Brain microvascular endothelial cell (primary cell): Measurements from ENCODE around the gene POLR3F.
"Not testable (repeated sequence)": the region's sequence is repeated elsewhere in the genome, so short reads cannot be mapped to it uniquely, and the experiment has no call there.

ENCODE experiments used
- DNase-seq: peaks from one replicate; pipeline ENCODE4 v3.0.0-alpha.2; 2020
- H3K27ac ChIP-seq: fragments of 250-450 bp; sonication (Bioruptor Pico); 2 replicates; pipeline ENCODE4 v1.5.1; 2020; ENCODE audit warnings: mild to moderate bottlenecking, moderate library complexity
- H3K27me3 ChIP-seq: fragments of 250-450 bp; sonication (Bioruptor Pico); replicated peaks from 2 replicates; pipeline ENCODE4 v1.5.1; 2020; ENCODE audit warnings: mild to moderate bottlenecking
- H3K36me3 ChIP-seq: fragments of 250-450 bp; sonication (Bioruptor Pico); replicated peaks from 2 replicates; pipeline ENCODE4 v1.5.1; 2020; ENCODE audit warnings: mild to moderate bottlenecking
- H3K4me3 ChIP-seq: 2 replicates; pipeline ENCODE4 v1.5.1; 2011; ENCODE audit warnings: low read depth, mild to moderate bottlenecking, control low read depth, low read length, moderate library complexity
- in situ Hi-C: cut with HindIII; loops from 2 replicates; pipeline ENCODE4 v1.10.0; 2017; ENCODE audit warnings: low sequenced_read_pairs, low pct_ligation_motif_present
- TF ChIP-seq, protein P1 (sequence below): IDR thresholded peaks from 2 replicates; pipeline ENCODE4 v1.5.1; 2011; ENCODE audit warnings: low read depth, mild to moderate bottlenecking, moderate library complexity, low read length, control low read depth, inconsistent platforms; ENCODE audit errors: missing control alignments

Gene POLR3F

DNA sequence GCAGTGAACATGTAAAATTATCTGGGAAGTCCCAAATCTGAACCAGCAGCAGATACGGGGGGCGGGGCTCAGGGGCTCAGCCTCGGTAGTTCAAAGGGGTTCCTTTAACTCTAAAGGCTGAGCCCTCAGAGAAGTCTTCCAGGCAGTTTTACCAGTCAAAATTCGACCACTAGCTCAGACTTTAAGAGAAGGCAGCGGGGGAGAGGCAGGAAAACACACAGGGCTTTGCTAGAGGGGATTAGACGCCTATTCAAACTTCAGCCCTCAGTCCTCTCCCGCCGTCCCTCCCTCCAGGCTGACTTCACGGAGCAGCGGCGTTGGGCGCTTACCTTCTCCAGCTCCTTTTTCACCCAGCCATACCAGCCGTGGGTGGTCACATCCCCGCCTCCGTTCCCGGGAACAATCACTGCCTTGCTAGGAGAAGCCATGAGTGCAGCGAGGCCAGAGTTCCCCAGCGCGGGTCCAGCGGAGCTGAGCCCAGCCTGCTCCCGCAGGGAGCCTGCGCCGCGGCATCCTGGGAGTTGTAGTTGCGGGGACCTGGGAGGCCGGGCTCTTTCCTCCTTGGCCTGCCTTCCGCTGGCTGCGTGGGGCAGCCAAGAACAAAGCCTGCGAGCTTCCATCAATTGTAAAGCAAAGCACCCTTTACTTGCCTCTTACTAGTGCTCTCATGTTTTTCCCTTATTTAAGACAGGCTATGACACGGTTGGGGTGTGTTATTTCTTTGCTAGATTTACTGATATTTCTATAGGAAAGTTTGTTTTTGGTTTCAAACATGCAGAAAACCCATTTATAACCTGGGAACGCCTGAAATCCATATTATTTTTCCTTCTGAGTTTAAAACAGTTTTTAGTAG is 29.8 kb downstream of the POLR3F start, which contains the start of gene RBBP9:
Gene RBBP9 (minus strand): TSS at position 486 of the 853 bp plus-strand sequence. CDS start 58 bp downstream, at position 428.
- H3K36me3 ChIP-seq, result no peaks in the 10 kb centered on the region
- in situ Hi-C loops, result no loop called here
- H3K27ac ChIP-seq, result no peak within 1 kb of the TSS
- TF ChIP-seq, protein P1, sequence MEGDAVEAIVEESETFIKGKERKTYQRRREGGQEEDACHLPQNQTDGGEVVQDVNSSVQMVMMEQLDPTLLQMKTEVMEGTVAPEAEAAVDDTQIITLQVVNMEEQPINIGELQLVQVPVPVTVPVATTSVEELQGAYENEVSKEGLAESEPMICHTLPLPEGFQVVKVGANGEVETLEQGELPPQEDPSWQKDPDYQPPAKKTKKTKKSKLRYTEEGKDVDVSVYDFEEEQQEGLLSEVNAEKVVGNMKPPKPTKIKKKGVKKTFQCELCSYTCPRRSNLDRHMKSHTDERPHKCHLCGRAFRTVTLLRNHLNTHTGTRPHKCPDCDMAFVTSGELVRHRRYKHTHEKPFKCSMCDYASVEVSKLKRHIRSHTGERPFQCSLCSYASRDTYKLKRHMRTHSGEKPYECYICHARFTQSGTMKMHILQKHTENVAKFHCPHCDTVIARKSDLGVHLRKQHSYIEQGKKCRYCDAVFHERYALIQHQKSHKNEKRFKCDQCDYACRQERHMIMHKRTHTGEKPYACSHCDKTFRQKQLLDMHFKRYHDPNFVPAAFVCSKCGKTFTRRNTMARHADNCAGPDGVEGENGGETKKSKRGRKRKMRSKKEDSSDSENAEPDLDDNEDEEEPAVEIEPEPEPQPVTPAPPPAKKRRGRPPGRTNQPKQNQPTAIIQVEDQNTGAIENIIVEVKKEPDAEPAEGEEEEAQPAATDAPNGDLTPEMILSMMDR, result no peak
- peak; percentile 69 for DNase-seq
- H3K4me3 ChIP-seq, result peak within 1 kb of the TSS; percentile 93
- no peaks in the 10 kb centered on the region for H3K27me3 ChIP-seq

DNA sequence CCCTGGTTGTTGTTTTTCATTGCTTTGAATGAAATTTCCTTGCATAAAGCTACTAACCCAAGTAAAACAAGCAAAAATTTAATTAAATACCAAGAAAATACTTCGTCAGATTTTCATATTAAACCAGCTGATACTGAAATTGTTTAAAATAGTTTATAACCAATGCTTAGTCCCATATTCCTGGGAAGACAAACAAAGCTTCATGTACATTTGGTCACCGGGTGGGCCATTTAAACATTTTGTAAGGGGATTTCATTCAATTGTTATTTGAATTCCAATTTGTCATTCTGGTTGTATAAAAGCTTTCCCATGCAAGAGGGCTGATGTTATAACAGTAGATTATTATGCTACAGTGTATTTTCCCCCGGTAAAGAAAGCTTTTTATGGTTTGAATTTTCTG is 30.4 kb downstream of the POLR3F start:
- DNase-seq, result no peak
- in situ Hi-C loops, result no loop called here
- TF ChIP-seq, protein P1, result no peak
- H3K27ac ChIP-seq, result no peak overlapping the region
- no peaks in the 10 kb centered on the region for H3K27me3 ChIP-seq
- no peaks in the 10 kb centered on the region for H3K36me3 ChIP-seq
- no peak overlapping the region for H3K4me3 ChIP-seq

DNA sequence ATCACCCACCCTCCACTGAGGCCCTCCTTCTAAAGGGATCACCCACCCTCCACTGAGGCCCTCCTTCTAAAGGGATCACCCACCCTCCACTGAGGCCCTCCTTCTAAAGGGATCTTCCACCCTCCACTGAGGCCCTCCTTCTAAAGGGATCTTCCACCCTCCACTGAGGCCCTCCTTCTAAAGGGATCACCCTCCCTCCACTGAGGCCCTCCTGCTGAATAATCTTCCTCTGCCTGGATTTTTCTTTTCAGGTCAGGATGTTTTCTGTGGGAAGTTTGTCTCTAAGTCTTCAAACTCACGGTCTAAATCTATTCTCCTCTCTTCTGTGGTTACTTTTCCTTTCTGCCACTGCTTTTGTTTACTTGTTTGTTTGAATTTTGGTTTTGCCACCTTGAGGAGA is 34.5 kb downstream of the POLR3F start:
- H3K27ac ChIP-seq, DNase-seq, H3K27me3 ChIP-seq, H3K4me3 ChIP-seq, H3K36me3 ChIP-seq, in situ Hi-C loops: not testable (repeated sequence)

DNA sequence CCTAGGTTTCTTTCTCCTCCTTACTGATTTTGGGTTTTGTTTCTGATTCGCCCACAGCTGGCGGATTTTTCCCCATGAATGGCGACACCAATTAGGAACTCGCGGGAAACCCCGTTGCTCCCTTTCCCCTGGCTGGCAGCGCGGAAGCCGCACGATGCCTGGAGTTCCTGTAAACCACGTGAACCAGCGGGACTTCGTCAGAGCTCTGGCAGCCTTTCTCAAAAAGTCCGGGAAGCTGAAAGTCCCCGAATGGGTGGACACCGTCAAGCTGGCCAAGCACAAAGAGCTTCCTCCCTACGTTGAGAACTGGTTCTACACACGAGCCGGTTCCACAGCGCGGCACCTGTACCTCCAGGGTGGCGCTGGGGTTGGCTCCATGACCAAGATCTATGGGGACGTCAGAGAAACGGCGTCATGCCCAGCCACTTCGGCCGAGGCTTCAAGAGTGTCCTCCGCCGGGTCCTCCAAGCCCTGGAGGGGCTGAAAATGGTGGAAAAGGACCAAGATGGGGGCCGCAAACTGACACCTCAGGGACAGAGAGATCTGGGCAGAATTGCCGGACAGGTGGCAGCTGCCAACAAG is 37.4 kb downstream of the POLR3F start:
- in situ Hi-C loops, result no loop called here
- no peak overlapping the region for H3K27ac ChIP-seq
- no peaks in the 10 kb centered on the region for H3K36me3 ChIP-seq
- no peaks in the 10 kb centered on the region for H3K27me3 ChIP-seq
- TF ChIP-seq, protein P1, result no peak
- no peak for DNase-seq
- no peak overlapping the region for H3K4me3 ChIP-seq

DNA sequence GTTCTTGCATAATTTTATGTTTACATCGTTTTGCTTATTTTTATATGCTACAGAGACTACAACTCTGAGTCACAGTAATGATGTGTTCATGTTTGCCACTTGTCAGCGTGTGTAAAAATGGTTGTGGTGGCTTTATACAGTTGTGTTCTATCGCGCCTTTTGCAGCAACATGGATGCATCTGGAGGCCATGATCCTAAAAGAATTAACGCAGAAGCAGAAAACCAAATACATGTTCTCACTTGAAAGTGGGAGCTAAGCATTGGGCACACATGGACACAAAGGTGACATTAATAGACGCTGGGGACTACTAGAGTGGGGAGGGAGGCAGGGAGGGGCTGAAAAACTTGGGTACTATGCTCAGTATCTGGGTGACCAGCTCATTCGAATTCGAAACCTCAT is 39.6 kb downstream of the POLR3F start:
- TF ChIP-seq, protein P1, result no peak
- Histone ChIP-seq H3K27me3 (no peaks in the 10 kb centered on the region), H3K4me3 (peak overlapping the region; percentile 95), H3K36me3 (peaks cover 9% of the 10 kb centered on the region), H3K27ac (peak overlapping the region; percentile 84)
- DNase-seq, result no peak
- in situ Hi-C loops, result no loop called here
